Activated CD8-positive, alpha-beta memory T cell treated with anti-CD3 and anti-CD28 coated beads for 24 hours (primary cell): Measurements from ENCODE around the gene SLC25A47.
A peak's percentile ranks its signal among the peaks of the same experiment; 100 is the strongest.

Experiments used
- DNase-seq: peaks from one replicate; pipeline ENCODE4 v3.0.0-alpha.2; 2020

Gene SLC25A47

GRCh38 chr14:100328495-100329163, 5.5 kb downstream of the SLC25A47 start:
- no peak for DNase-seq

- no peak for DNase-seq
These were observed 6.3 kb downstream of the SLC25A47 start for GRCh38 chr14:100329233-100330006.

GRCh38 chr14:100330007-100330344, 6.8 kb downstream of the SLC25A47 start:
- no peak for DNase-seq

- no peak for DNase-seq
These were observed 7.3 kb downstream of the SLC25A47 start for GRCh38 chr14:100330388-100330931.

- DNase-seq: no peak
These were observed 9.0 kb downstream of the SLC25A47 start for GRCh38 chr14:100332071-100332639.

GRCh38 chr14:100332797-100333196, 9.7 kb downstream of the SLC25A47 start:
- no peak for DNase-seq

GRCh38 chr14:100333311-100333710, 10.2 kb downstream of the SLC25A47 start:
- no peak for DNase-seq

GRCh38 chr14:100333827-100334226, 10.7 kb downstream of the SLC25A47 start:
- no peak for DNase-seq

GRCh38 chr14:100334904-100335303, 11.8 kb downstream of the SLC25A47 start:
- DNase-seq: no peak

GRCh38 chr14:100336618-100337530, 13.7 kb downstream of the SLC25A47 start:
- no peak for DNase-seq

- DNase-seq: peak; percentile 53
These were observed 16.8 kb downstream of the SLC25A47 start for GRCh38 chr14:100339766-100340422.

GRCh38 chr14:100340423-100340813, 17.3 kb downstream of the SLC25A47 start:
- DNase-seq: peak; percentile 38

GRCh38 chr14:100341301-100342031, 18.3 kb downstream of the SLC25A47 start:
- peak; percentile 55 for DNase-seq

- peak; percentile 49 for DNase-seq
These were observed 19.1 kb downstream of the SLC25A47 start for GRCh38 chr14:100342195-100342594.

- DNase-seq: peak; percentile 38
These were observed 19.7 kb downstream of the SLC25A47 start for GRCh38 chr14:100342826-100343225.

- peak; percentile 15 for DNase-seq
These were observed 21.5 kb downstream of the SLC25A47 start for GRCh38 chr14:100344657-100345056.

GRCh38 chr14:100345711-100346110, 22.6 kb downstream of the SLC25A47 start:
- peak; percentile 40 for DNase-seq

- peak; percentile 52 for DNase-seq
These were observed 23.4 kb downstream of the SLC25A47 start for GRCh38 chr14:100346306-100347091.

GRCh38 chr14:100348253-100348729, 25.2 kb downstream of the SLC25A47 start:
- peak; percentile 4 for DNase-seq
